Adrenal gland (tissue), 5 donors: ENCODE measurements around the gene ADAMTS7.

ENCODE experiments used
- POLR2A ChIP-seq, 2 donors: fragments of 450-650 bp; IDR thresholded peaks; one replicate each; pipeline ENCODE4 v1.6.1; 2017; ENCODE audit warnings: antibody characterized with exemption in 2 of 2, mild to moderate bottlenecking in 2 of 2, moderate library complexity in 1 of 2
- TF ChIP-seq, protein P1 (sequence below), 6 experiments: fragments of 450-650 bp in 4 of 6; fragments of 200-600 bp in 2 of 6; sonication (generic) in 1 of 6; IDR thresholded peaks; 1 replicate in 5 of 6; 2 replicates in 1 of 6; pipeline versions ENCODE4 v1.5.1 to v1.8.0; 2016 to 2021; ENCODE audit warnings: antibody characterized with exemption in 6 of 6, mild to moderate bottlenecking in 2 of 6, moderate library complexity in 1 of 6
- donor health status: DM: no; HTN: no; CAD: no.

DNA sequence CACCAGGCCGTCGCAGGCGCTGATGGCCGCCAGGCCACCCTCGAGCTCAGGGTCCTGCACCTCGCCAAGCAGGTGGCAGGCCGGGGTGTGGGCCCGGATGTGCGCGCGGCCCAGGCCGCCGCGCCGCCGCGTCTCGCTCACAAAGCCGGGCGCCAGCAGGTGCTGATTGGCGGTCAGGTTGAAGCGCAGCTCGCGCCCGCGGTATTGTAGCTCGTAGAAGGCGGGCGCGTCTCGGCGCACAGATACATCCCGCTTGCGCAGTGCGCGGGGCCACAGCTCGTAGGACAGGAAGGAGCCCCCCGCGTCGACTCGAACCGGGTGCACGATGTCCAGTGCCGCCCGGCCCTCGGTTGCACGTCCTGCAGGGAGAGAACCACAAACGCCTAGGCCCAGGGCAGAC, 11.1 kb downstream of the ADAMTS7 start:
- TF ChIP-seq, protein P1, sequence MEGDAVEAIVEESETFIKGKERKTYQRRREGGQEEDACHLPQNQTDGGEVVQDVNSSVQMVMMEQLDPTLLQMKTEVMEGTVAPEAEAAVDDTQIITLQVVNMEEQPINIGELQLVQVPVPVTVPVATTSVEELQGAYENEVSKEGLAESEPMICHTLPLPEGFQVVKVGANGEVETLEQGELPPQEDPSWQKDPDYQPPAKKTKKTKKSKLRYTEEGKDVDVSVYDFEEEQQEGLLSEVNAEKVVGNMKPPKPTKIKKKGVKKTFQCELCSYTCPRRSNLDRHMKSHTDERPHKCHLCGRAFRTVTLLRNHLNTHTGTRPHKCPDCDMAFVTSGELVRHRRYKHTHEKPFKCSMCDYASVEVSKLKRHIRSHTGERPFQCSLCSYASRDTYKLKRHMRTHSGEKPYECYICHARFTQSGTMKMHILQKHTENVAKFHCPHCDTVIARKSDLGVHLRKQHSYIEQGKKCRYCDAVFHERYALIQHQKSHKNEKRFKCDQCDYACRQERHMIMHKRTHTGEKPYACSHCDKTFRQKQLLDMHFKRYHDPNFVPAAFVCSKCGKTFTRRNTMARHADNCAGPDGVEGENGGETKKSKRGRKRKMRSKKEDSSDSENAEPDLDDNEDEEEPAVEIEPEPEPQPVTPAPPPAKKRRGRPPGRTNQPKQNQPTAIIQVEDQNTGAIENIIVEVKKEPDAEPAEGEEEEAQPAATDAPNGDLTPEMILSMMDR (IDR thresholded peaks at IDR 0.05) = no peak
- no peak for TF ChIP-seq POLR2A (IDR thresholded peaks at IDR 0.05)
